GM19238 (cell line): ENCODE results near the gene FSTL5.
"Not testable (repeated sequence)": the region's sequence is repeated elsewhere in the genome, so short reads cannot be mapped to it uniquely, and the experiment has no call there.

ENCODE experiments used
- DNase-seq: peaks from one replicate; pipeline ENCODE4 v3.0.0; 2011; ENCODE audit warnings: low spot score; ENCODE audit not compliant: insufficient read length

Gene FSTL5

DNA sequence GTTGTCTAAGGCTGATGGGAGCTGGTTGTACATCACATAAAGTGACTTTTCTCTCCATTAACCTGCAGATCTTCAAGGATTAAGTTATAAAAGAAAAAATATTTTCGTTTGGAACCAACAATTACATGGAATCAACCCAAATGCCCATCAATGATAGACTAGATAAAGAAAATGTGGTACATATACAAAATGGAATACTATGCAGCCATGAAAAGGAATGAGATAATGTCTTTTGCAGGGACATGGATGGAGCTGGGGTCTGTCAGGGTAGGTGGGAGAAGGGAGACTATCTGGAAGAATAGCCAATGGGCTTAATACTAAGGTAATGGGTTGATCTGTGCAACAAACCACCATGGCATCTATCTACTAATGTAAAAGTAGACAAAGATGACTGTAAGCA is 313.2 kb downstream of the FSTL5 start:
- no peak for DNase-seq

DNA sequence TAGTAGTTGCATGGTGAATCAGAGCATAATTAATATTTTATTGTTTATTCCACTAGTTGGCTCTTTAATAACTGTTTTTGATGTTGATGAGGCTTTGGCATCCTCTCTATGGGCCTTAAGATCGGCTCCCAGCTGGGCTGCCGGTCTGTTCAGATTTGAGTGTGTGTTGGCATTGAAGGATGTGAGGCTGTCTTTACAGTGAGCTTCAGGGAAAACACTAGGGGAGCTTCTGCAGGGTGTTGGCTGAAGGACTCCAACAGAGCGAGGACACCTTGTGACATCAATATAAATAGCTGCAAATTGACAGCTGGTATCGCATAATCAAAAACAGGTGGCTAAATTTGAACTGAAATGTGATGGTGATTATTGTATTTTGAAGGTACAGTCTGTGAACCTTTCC is 322.0 kb downstream of the FSTL5 start:
- no peak for DNase-seq

DNA sequence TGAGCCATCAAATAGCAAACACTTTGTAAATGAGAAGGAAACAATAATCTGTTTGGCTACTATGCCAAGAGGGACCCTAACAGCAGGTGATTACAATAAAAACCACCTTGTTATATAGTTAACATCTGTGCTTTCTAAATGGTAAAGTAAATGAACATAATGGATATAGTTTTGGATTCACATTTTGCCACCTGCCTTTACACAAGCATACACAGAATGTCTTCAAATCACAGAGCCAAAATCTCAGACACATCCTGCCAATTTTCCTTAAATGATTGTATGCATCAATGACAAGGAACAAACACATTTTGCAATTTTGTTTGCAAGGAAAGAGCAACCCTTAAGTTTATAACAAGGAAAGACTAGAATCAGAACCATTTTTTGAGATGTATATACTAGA is 334.2 kb downstream of the FSTL5 start:
- DNase-seq, result no peak

DNA sequence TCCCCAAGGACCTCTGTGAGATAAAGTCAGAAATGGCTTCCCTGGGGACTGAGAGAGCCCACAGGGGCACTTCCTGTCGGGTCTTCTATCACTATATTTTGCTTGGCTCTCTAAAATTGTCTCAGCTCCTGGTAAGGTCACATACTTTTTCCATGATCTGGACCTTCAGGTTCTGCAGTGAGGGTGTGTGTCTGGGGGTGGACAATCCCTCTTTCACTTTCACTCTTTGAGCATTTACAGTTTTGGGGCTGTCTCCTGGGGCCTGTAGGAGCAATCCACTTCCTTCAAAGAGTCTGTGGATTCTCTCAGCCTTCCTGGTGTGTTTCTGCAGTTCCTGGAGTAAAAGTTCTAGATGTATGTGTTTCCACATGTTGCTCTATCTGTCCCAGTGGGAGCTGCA is 335.7 kb downstream of the FSTL5 start:
- DNase-seq, result no peak

DNA sequence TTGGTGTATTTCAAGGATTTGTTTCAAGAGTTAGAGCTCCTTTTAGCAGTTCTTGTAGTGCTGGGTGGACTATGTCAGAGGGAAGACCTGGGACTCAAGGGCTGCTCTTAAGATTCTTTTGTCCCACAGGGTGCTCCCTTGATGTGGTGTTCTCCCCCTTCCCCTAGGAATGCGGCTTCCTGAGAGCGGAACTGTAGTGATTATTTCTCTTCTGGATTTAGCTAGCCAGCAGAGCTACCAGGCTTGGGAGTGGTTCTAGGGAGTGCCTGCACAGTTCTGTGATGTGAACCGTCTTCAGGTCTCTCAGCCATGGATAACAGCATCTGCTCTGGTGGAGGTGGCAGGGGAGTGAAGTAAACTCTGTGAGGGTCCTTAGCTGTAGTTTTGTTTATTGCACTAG is 336.8 kb downstream of the FSTL5 start:
- DNase-seq, result no peak

DNA sequence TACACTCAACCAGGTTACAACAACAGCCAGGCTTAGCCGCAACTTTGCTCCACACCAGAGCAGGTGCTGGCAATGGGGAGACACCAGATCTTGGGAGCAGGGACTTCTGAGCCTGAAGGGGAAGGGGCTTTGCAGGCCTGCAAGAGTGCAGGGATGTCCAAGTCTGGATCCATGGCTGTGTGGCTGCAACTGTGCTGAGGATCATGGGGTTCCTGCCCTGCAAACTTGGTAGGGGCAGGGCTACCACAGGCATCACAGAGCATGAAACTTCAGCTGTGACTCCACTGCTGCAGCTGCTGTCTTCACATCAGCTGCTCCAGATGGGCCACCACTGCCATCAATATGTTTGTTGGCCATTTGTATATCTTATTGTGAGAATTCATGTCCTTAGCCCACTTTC is 340.4 kb downstream of the FSTL5 start:
- DNase-seq, result no peak

DNA sequence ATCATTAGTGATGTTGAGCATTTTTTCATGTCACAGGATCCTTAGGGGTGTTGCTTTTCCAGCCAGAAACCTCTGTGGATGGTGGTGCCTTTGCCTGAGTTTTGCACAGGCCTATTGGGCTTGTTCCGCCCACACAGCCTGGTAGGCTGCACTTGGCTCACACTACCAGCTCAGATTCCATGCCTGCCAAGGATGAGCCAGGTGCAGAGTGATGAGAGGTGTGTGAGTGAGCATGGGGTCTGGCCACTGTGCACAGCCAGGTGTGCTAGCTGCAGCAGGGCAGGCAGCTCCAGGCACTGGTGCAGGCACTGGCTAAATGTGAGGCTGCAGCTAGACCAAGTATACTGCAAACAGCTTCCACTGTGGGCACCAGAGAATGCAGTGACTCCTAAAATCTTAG is 341.6 kb downstream of the FSTL5 start:
- no peak for DNase-seq

DNA sequence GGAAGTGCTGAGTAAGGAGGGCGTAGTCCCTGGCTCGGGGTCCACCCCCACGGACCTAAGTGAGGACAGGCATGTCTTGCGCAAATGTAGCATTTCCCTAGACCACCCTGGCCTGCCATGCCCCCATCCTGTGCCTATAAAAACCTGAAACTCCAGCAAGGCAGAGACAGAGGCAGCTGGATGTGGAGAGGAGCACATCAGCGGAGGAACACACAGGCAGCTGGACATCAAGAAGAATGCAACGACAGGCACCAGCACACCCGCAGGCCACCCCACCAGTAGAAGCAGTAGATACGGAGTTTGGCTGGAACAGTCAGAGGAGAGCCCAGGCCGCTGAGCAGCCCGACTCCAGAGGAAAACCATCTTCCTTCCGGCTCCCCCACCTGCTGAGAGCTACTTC is 345.9 kb downstream of the FSTL5 start:
- no peak for DNase-seq

DNA sequence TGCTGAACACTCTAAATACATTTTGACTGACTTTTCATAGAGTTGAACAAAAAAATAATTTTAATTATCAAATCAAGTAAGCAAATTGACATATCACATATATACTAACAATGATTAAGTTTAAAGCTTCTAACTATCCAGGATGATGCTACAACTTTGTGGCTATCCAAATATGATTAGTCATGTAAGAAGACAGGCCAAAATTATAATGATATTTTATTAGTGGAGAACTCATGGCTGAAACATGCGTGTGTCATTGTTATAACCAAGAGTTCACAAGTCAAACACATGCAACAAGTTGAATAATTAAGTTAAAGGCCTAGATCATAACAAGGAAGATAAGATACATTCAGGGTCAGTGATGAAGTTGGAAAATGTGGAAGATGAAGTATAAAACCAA is 346.8 kb downstream of the FSTL5 start:
- DNase-seq, result no peak

DNA sequence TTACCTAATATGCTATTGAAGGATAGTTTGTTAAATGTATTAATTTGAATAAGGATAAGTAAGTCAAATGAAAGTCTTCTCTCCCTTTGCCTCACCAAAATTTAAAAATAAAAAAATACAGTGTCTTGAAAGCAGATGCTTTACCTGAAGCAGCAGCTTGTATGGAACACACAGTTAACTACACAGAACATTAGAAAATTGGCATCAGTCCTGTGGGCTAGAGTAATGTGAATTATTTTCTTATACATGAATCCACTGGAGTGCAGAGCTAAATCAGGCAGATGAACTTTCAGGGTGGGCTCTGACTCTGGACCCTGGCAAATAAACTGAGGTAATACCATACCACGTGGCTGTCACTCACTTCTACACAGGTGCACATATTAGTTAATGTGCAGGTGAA is 348.0 kb downstream of the FSTL5 start:
- no peak for DNase-seq

DNA sequence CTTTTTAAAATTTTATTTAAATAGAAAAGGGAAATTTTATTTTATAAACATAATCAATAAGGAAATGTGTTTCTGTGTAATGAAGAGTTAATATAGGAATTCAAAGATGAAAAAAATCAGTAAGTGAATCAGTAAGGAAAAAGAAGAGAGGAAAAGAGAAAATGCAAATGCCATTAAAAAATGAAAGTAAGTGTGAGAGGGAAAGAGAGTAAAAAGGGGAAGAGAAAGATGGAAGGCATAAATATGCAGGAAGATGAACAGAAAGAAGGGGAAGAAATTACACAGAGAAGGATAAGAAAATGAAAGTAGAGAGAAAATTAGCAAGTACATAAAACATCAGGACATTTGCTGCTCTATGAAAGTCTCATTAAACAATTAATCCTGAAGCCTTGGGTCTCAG is 349.9 kb downstream of the FSTL5 start:
- DNase-seq, result no peak

DNA sequence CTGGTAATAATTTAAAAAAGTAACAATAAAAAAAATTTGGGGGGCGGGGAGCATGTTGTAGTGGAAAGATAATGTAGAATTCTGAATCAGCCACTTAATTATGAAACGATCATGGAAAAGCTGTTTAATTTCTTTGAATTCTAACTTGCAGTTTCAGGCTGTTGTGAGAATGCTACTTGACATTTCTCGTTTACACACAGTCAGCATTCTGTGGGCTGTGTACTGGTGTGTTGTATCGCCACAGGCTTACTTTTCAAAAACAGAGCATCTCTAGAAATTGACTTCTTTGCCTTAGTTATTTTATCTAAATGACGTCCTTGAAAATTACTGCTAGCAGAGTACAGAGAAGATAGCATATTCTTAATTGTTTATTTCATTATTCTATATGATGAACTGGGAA is 350.4 kb downstream of the FSTL5 start:
- DNase-seq, result no peak

DNA sequence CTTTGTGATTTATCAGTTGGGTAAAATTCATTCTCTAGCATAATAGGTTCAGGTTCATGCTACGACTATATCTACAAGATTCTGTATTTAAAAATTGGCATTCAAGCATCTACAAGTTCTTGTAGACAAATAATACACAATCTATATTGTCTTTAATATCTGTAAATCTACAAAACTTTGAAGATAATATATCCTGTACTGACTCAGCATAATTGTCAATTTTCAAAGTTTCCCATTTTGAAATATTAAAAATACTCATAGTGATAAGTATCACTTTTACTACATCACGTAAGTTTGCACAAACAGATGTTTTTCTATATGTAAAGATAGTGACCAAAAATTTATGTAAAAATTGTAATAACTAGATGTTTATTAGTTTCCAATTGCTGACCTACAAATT is 360.6 kb downstream of the FSTL5 start:
- no peak for DNase-seq

DNA sequence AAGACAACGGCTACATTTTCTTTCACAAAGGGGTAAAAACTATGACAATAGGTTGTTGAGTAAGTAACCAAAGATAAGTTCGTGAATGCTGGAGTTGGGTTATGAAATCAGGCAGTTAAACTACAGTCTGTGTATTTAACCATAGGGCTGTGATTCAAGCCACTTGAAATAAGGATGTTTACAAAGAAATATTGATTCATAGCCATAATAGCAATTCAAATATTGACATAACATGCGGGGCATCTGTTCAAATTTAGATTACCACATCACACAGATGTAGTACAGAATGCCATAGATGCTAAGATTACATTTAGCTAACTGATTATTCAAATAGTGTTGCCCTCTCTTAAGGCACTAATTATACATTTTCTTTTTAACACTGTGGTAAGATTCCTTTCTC is 364.1 kb downstream of the FSTL5 start:
- DNase-seq, result no peak

DNA sequence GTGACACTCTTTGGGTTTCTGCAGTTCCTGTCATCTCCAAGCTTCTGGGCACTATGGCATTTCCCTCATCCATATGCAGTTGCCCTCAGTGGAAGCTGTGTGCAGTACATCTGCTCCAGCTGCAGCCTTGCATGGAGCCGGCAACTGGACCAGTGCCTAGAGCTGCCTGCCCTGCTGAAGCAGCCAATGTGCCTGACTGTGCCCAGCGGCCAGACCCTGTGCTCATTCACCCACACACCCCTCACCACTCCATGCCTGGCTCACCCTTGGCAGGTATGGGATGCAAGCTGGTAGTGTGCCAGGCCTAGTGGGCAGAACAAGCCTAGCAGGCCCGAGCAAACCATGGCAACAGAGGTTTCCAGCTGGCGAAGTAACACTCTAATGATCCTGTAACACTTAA is 370.8 kb downstream of the FSTL5 start:
- no peak for DNase-seq

DNA sequence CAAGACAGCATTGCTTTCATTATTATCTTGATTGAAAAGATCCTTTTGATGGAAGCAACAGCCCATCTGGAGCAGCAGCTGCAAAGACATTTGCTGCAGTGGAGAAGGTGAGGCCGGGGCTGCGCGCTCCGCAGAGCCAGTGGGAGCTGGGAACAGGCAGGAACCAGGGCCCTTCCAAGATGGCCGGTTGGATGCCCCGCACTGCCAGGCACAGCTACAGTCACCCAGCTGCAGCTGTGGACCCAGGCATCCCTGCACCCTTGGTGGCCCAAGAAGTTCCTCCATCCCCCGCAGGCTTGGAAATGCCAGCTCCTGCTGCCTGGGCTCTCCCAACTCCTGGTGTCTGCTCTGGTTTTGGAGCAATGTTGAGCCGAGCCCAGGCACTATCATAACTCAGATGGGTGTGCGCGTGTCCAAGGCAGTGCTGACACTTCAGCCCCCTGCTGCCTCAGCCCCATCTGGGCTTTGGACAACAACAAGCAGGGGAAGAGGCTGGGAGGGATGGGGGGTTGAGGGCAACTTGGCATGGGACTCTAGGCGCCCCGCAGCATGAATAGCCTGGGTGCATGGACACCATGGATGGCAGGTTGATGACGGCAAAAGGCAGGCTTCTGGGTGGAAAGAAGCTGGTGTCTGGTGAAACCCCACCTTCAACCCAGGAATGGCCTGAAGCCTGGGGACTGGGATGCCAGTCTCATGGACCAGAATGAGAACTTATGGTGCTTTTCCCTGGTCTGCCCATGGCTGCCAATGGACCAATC is 371.8 kb downstream of the FSTL5 start:
- DNase-seq, result no peak

DNA sequence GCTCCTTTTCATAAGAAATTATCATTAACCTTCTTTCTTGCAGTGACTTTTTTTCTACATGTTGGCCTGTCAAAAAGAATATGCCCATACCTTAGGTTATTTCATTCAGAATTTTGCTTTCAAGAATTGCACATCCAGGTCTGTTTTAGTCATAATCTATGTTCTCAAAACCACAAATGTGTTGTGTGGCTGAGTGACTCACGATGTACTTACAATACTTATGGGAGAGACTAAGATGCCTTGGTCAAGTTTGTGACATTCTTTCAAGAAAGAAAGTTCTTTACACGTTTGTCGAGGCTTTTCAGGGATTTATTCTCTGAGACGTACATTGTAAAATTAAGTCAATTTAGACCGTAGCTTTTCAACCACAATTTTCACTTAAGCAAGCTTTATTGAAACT is 396.7 kb downstream of the FSTL5 start:
- no peak for DNase-seq

DNA sequence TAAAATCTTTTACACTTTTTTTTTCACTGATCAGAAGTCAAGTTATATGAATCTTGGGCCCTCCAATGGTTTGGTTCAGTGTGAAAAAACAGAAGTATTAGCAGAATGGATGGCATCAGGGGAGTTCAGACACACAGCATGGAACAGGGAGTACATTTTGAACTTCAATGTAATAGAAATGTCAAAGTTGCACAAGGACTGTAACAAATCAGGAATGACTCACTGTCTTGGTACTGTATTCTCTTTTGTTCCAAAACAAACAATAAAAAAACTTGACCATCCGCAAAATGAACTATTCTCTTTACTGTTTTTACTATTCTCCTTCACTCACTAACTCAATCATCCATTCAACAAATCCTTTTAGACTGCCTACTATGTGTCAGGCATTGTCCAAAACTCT is 401.0 kb downstream of the FSTL5 start:
- no peak for DNase-seq

DNA sequence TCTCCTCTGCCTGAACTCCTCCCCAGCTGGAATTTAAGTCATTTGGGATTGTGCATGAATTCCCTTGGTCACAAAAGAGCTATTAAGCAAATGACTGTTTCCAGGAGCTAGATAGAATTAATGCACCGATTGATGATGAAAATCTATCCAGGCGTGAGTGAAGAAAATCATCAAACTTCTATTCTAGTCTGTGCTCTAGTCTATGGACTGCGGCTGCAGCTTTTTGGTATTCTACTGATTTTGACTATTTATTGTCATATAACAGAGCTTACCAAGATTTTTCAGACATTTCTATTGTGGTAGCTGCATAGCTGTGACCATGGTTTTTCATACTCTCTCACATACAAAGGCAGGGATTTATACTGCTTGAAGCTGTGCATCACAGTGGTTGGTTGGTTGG is 403.8 kb downstream of the FSTL5 start:
- no peak for DNase-seq

DNA sequence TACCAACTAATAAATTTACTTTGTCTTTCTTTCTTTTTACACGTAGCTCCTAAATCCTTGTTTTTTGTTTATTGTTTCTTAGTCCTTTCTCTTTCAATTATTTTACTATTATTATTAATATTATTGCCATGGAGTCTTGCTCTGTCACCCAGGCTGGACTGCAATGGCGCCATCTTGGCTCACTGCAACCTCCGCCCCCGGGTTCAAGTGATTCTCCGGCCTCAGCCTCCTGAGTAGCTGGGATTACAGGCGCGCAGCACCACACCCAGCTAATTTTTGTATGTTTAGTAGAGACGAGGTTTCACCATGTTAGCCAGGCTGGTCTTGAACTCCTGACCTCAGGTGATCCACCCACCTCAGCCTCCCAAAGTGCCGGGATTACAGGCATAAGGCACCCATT is 405.4 kb downstream of the FSTL5 start:
- DNase-seq, result not testable (repeated sequence)

DNA sequence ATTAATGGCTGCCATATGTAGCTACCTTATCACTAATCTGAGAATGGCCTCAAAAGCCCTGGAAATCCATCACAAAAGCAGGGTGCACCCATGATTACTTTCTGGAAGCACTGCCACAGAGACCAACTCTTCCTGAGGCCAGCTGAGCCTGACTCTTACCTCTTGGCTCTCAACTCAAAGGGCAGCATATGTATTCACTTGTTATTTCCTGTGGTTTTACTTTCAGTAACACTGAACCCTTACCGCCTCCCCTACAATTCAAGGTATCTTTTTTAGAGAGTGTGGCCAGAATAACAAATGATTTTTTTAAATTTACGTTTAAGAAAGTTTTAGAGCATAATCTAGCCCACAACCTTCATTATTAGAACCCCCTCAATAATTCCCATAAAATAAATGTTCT is 434.9 kb downstream of the FSTL5 start:
- no peak for DNase-seq

DNA sequence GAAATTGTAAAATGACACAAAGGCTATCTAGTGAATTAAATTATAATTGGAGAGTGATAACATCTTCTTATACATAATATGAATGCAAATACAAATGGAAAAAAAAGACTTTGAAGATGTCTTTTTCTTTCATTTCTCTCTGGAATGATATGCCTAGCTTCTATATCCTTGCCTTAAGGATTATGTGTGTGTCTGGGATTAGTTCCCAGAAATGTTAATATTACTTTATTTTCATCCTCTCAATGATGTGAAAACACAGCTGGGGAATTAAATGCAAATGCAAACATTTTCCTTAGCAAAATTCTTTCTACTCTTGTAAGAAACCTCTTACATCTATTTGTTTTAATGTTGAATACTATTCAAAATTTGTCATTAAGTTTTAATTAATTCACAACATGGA is 441.9 kb downstream of the FSTL5 start:
- no peak for DNase-seq

DNA sequence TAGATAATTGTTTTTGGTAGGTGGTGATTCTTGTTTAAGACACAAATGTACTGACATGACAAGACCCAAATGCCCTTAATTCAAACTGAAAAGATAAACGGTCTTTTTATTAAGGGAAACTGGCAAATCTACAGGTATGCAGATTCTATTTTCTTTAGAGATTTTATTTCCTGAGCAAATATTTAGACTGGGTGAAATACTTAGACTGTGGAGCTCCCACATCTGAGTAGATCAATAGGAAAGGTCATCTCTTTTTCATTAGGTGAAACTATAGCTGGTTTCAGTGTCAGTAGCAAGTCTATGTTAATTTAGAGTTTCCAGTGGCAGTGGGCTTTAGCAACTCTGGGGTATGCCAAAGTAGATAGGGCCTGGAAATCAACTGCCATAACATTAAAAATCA is 446.7 kb downstream of the FSTL5 start:
- no peak for DNase-seq

DNA sequence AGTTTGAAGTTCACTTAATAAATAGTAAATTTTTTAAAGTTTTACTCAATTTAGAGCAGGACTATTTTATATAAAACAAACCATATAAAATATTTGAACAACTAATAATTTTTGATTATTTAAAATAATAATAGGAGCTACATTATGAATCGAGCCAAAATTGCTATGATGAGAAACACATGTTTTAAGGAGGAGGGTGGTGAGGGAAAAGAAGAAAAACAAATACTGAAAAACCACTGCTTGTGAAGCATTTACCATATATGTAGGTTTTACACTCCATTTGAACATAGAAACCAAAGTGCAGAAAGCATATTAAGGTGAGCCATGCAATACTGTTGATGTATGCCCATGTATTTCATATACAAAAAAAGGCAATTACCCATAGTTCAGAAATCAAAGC is 448.9 kb downstream of the FSTL5 start:
- DNase-seq, result no peak
